HG02759 (cell line): Measurements from ENCODE around the gene LRRIQ4.
A peak's percentile ranks its signal among the peaks of the same experiment; 100 is the strongest.

Experiments used
- ATAC-seq: cut with Tn5 transposase; IDR thresholded peaks from one replicate; pipeline ENCODE4 v1.9.1; 2021; ENCODE audit warnings: mild to moderate bottlenecking, moderate library complexity; ENCODE audit not compliant: unreplicated experiment

Gene LRRIQ4

DNA sequence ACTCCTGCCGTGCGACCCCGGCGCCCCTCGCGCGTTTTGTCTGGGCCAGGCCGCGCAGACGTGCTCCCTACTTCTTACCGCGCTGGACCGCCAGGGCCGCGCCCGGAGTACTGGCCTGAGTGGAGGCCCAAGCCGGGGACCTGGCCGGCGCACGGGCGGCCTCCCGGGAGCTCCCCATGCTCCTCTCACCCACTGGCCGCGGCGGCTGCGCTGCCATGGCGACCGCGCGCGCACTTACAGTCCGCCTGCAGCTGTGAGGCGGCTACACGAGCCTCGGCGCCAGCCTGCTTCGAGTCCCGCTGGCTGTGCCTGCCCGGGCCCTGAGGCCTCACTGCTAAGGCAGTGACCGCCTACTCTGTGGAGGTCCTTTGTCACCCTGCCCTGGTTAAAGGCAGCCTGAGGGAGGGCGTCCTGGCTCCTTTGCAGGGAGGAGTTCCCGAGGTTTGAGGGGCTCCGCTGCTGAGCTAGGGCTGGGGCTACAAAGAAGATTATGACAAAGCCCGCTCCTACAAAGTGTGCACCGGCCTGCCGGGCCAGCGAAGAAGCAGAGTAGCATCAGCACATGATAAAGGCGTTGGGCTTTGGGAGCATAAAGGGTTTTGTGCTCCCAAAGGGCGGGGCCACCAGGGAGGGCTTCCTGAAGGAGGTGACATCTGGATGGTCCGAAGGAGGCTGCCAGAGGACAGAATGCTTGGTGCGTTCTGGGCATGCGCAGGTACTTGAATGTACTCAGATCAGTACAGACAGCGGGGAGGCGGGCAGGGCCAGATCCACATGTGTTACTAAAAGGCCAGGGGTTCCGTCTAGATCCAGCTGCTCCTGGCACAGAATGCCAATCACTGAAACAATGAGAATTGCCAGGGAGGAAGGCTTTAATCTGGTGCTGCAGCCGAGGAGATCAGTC is at the start of gene LRRIQ4, which contains the start of gene LRRC34:
Gene LRRIQ4, plus strand, starts transcription at position 539 of the 904 bp plus-strand sequence. CDS start 9,052 bp downstream, outside the sequence.
Gene LRRC34, minus strand, starts transcription at position 573 of the 904 bp plus-strand sequence. Its CDS starts 356 bp downstream, at position 217.
- peak; percentile 71 for ATAC-seq

DNA sequence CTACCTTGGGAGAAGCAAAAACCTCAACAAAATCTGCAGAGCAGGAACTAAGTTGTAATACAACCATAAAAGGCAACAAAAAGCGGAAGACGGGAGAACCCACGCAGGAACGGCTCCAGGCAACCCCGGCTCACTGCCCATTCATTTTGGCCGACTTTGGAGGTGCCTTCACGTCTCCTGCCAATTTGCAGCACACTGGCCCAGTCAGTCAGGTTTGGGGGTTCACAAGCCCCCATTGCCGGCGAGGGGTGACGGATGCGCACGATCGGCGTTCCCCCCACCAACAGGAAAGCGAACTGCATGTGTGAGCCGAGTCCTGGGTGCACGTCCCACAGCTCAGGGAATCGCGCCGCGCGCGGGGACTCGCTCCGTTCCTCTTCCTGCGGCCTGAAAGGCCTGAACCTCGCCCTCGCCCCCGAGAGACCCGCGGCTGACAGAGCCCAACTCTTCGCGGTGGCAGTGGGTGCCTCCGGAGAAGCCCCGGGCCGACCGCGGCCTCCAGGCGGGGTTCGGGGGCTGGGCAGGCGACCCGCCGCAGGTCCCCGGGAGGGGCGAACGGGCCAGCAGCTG is 48.3 kb upstream of the LRRIQ4 start:
- peak; percentile 38 for ATAC-seq

DNA sequence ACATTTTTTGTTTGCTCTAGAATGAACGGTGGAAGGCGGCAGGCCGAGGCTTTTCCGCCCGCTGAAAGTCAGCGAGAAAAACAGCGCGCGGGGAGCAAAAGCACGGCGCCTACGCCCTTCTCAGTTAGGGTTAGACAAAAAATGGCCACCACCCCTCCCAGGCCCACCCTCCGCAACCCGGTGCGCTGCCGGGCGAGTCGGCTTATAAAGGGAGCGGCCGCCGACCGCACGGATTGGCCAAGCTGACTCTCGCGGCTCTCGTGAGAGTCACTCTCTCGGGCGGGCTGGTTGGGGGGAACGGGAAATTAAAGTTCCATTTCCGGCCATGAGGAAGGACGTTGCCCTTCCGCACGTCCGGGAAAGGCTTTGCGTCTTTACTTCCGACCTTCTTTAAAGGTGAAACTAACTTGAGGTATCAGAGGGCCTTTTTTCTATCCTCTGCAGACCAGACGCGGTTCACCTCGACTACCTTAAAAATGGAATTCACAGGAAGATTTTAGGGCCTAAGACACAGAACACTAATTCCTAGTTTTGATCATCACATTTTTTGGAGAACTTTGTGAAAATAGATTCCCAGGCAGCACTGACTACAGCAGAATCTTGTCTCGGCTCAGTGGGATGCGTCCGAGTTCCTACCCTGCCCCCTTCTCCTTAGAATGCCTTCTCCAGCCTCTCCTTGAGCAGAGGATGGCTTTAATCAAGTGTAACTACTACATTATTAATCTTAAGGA is 47.6 kb upstream of the LRRIQ4 start, which contains the start of gene TERC:
Gene TERC, minus strand, starts transcription at position 179 of the 731 bp plus-strand sequence.
- peak; percentile 85 for ATAC-seq

DNA sequence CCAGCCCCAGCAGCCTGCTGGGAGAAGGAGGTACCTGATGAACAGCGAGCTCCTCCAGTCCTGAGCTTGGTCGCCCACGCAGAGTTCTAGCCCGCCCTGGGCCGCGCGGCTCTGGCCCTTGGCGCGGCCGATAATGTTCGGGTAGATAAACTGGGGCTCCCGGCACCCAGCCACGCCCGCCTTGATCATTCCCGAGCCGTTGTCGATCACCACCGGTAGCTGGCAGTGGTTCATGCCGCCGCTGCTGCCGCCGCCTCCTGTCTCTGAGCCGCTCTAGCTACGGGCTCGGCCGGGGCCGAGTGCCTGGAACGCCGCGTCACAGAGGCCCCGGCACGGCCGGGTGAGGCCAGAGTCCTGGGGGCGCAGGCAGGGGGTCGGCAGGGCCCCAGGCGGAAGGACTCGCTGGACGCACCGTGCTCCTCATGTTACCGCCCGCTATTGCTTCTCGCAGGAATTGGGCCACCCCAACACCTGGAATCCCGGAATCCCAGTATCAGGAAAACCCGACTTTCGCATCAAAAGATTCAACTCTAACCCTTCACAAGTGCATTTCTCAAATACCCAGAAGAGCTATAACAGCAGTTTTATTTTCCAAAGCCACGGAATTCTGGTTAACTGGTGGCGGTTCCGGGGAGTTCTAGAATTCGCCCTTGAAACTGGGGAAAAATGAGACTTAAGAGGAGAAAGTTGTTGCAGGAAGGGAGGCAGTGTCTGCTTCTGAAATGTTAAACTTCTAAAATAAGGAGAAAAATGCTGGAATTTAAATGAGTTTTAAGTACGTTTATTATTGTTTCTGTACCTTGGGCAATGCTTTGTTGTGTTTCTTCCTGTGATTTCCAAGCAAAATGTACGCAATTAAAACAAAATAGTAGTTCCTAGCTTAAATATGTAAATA is 43.1 kb upstream of the LRRIQ4 start, which contains the start of gene ACTRT3:
Gene ACTRT3, minus strand, starts transcription at position 275 of the 895 bp plus-strand sequence. Its CDS starts 41 bp downstream, at position 234.
- ATAC-seq: peak; percentile 28

DNA sequence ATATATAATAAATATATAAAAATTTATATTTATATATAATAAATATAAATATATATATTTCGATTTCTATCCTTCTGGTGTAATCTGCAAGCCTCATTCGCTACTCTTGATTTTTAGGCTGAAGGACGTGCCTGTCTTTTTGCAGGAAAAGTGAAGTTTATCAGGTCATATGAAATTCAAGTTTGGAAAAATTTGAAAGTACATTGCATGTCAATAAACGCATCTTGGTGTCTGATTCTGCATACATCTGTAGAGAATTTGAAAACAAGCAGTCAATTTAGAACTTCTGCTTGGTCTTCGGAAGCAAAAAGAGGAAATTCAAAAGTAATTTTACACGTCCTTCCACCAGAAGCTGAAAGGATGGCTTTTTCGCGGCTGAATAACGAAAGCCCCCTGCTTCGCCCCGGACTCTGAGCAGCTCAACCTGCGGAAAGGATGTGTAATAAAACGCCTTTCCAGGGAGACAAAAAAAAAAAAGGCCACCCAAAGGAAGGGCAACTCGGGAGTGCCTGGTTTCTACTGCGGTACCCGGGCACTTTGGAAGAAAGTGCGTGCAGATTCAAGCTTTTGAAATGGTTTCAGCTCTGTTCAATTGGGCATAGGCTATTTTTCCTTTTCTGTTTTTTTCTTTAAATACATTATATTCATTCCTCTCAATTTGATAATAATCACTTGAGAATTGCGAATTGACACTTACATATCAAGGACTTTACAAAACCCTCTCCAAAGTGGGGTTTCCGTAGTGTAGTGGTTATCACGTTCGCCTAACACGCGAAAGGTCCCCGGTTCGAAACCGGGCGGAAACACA is 41.0 kb upstream of the LRRIQ4 start:
- ATAC-seq: peak; percentile 14

DNA sequence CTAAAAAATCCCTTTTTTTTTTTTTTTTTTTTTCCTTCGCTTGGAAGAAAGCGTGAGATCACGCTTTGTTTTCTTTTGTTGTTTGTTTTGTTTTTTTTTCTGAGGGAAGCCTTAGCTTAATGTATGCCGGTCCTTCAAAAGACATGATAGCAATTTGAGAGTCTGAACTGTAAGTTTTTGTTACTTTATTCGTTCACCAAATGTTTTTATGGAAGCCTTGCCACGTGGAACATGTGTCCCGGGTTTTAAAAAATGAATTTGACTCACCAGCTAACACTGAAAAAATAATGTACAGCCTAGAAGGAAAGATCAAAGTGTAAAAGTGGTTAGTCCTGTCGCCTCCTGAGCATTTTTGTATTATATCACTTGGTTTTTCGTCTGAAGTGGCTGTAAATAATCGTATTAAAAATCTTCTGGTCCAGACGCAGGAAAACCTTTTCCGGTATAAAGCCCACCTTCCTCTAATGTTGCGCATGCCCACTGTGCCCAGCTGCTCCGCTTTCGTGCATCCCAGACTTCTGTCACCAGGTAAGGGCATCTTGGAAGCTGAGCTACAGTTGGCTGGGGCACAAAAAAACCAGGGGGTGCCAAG is 40.3 kb upstream of the LRRIQ4 start:
- ATAC-seq: peak; percentile 23

DNA sequence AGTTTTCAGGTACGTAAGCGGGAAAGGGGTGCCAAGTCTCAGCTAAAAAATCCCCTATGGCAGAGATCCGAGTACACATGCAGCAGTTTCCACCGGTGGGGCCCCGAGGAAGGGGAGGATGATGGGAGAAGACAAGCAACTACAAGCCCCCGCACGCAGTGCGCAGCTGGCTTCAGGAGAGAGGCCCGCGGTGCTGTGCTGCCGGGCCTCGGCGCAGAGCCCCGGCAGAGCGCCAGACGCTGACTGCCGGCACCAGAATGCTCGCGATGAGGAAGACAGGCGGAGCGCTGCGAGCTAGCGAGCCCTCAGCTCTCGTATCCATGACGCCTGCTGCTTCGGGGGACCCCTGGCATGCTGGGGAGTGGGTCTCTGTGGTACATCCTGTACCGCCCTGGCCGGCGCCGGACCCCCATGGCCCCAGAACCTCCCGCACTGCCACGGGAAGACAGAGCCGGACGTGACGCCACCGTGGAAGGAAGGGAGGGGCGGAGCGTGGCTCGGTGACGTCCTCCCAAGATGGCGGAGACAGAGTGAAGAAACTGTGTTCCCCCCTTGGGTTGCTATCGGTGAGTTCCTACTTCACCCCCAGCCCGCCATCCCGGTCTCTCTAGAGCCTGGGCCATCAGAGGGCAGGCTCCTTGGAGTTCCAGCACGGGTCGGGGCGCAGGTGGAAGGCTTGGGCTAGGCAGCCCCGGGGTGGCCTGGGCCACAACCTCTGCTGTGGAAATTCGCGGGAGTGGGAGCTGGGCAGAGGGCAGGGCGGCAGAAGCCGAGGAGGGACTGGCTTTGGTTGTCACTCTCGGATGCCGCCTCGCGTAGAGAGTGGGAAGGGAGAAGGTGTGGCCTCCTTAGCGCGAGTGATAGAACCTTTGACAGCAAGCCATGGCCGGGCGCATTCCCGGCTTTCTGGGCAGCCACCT is 39.5 kb upstream of the LRRIQ4 start, which contains the start of gene MYNN:
Gene MYNN, plus strand, starts transcription at position 500 of the 920 bp plus-strand sequence. CDS start 900 bp downstream, outside the sequence.
- ATAC-seq: peak; percentile 80

DNA sequence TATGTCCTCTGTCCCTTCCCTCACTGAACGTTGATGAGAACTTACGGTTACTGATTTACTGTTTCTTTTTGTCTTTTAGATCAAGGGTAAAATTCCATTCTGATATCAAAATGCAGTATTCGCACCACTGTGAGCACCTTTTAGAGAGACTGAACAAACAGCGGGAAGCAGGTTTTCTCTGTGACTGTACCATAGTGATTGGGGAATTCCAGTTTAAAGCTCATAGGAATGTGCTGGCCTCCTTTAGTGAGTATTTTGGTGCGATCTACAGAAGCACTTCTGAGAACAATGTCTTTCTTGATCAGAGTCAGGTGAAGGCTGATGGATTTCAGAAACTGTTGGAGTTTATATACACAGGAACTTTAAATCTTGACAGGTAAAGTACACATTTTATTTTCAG is 38.5 kb upstream of the LRRIQ4 start:
- ATAC-seq: no peak

DNA sequence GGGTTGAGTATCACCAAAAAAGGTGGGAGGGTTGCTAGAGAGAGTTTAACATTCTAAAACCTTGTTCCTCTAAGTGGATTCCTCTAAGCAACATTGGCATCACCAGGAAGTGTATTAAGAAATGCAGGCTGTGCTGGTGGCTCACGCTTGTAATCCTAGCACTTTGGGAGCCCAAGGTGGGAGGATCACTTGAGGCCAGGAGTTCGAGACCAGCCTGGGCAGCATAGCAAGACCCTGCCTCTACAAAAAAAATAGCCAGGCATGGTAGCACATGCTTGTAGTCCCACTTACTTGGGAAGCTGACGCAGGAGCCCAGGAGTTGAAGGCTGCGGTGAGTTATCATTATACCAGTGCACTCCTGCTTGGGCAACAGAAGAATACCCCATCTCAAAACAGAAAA is 34.8 kb upstream of the LRRIQ4 start:
- no peak for ATAC-seq

DNA sequence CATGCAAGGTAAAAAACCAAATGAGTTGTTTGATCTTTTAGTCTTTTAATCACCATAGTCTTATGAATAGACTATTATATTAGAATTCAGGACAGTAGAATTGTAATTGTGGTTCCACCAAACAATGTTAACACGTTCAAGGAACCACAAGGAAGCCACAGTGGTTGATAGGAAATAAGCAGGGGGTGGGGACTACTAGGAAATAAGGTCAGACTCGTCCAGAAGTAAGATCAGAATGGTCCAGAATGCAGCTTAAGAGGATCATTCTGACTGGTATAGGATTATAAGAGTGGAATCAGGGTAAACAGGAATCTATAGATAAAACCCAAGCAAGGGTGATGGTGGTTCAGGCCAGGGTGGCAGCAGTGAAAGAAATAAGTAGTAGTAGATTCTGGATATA is 31.9 kb upstream of the LRRIQ4 start:
- ATAC-seq: no peak

DNA sequence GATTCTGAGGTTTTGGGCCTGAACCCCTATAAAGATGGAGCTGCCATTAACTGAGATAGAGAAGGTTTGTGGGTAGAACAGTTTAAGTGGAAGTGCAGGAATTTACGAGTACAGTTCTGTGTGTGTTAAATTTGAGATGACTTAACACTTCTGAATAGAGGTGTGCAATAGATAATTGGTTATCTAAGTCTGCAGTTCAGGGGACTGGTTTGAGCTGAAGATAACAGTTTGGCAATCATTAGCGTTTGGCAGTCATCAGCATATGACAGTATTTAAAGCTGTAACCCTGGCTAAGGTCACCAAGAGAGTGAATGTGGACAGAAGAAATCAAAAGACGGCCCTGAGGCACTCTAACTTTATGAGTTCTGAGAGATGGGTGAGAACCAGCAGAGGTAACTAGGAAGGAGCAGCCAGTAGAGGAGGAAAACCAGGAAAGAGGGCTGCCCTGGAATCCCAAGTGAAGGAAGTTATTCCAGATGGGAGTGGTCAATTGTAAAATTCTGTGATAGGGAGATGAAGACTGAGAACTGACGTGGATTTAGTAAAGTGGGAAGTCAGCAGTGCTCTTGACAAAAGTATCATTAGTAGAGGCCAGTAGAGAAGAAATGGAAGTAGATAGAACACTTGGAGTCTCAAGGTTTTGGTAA is 31.3 kb upstream of the LRRIQ4 start:
- ATAC-seq: no peak

DNA sequence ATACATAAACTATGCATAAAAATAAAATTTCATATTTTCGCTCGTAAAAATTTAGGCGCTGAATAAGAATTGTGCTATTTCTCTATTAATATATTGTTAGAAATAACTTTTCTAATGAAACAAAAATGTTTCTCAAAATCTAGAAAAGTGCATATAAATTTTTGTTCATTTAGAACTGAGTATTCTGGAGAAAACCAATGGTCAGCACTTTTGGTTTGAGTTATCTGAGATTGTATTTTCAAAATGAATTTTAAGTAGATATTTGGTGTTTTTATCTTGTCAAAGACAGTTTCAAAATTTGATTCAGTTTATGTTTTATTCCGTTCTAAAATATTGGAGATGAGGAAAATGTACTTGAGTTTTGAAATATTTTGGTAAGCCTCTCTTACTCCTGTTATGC is 25.6 kb upstream of the LRRIQ4 start:
- ATAC-seq: no peak

DNA sequence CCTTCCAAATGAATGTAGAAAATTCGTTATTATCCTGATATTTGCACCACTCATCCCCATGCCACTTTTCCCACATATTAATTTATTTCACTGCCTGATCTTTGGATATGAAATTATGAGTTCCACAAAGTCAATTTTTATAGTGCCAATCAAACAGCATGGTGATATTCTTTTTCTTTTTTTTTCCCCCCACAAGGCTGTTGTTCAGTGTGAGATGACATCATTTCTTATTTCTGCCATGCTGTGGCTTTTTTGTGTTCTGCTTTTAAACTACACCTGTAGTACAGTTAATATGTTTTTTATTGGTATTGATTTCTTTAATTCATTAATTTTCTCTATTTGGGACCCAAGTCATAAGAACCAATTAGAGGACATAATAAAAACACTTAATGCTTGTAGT is 24.9 kb upstream of the LRRIQ4 start:
- ATAC-seq: no peak

DNA sequence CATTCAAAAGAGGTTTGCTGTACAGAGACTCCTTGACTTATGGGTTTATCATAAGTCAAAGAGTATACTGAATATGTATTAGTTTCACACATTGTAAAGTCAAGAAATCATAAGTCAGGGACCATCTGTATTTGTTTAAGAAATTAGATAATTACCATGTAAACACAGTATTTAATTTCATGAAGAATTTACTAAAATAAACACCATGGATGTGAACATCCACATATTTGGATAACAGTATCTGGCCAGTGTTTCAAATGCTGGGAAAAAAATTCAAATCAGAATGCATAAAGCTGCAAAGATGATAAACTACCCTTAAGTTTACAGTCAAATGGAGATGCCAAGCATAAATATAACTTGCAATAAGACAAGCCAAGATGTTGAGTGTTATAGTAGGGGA is 22.5 kb upstream of the LRRIQ4 start:
- ATAC-seq: no peak

DNA sequence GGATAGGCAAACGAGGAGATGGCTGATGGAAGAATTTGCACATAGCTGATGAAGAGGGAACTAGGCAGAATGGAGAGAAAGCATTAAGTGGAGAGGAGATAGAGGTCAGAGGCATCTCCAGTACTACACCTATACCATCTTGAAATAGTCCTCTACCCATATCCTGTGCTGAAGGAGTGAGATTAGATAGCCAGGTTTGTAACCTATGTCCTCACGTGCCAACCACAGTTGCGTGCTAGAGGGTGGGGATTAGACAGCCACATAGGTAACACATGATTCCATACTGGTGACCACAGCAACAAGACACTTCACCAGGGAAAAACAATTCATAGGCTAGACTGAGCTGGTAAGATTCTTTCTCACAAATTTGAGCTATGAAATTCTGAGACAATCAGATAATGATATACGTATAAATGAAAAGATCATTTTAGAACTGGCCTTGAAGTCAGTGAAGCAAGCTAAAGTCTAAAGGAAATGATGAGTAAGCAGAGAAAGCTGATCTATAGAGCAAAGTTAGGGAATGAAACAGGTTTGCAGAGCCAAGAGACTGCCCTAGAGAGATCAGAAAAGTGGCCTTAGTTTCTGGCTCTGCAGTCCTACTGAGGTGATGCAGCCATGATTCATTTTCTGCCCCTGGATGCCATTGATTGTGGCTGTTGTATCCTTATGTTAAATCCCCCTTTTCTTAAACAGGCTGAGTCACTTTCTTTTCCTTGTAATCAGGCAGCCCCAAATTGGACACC is 21.8 kb upstream of the LRRIQ4 start:
- ATAC-seq: no peak

DNA sequence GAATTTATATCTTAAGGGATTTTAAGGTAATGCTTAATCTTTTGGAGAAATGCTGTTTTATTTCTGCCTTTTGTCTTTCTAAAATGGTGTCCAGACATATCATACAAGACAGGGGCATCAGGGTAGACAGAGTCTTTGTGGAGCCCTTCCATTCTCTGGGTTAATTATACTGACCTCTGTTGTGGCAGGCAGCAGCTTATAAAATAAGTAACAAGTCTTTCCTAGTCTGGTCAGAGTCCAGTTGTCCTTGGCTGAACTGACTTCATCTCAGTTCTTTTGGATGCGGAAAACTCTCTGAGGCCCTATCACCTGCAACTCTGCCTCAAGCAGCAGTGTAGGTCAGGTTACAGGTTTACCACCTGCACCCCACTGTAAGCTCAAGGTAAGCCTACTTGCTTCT is 20.3 kb upstream of the LRRIQ4 start:
- no peak for ATAC-seq

DNA sequence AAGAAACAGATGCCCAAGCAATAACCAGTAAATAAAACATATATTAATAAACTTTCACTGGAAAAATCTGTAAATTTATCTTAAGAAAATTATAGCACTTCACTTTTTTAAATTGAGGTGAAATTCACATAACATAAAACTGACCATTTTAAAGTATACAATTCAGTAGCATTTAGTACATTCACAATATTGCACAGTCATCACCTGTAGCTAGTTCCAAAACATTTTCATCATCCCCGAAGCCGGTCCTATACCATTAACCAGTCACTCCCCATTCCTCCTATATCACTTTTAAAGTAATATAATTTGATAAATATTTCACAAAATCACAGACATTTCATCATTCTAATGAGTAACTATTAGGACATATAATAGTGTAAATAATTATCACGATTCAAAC is 8.0 kb upstream of the LRRIQ4 start:
- no peak for ATAC-seq
